GM19397 (cell line): Measurements from ENCODE around the gene WWOX.

Source experiments
- ATAC-seq: cut with Tn5 transposase; IDR thresholded peaks from one replicate; pipeline ENCODE4 v1.9.1; 2021; ENCODE audit warnings: mild to moderate bottlenecking, moderate library complexity; ENCODE audit not compliant: unreplicated experiment

Gene WWOX

GRCh38 chr16:78455861-78456260 lies 356.4 kb downstream of the WWOX start:
- no peak for ATAC-seq

DNA sequence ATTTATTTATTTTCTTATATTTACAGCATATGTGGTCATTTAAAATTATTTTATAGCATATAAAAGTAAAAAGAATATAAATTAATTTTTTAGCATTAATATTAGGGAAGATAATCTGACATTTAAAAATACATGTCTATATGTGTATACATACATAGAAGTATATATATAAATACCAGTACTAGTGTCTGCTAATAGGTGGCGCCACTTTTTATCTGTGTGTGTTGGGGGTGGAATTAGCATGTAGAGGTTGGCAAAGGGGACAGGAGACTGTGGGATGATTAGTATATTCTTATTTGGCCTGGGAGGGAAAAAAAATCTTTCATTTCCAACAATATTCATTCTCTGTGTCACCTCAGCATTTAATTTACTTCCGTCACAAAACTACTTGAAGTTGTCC lies 359.1 kb downstream of the WWOX start:
- no peak for ATAC-seq

- ATAC-seq: no peak
Observed at GRCh38 chr16:78460428-78460827, 361.0 kb downstream of the WWOX start.

DNA sequence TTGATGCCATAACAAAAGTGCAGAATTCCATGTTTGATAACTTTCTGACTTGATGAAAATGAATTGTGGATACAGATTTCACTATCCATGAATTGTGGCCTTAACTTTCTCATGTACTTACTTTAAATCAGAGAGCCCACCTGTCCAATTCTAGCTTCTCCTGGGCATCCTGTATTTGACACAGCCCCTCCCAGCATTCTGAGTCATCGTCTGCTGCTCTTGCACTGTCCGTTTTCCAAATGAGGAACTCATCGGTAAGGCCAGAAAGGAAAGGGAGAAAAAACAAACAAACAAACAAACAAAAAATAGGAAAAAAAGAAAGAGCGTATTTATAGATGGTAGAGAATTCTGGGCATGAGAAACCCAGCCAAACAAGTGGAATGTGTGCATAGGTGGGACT lies 361.6 kb downstream of the WWOX start:
- no peak for ATAC-seq

DNA sequence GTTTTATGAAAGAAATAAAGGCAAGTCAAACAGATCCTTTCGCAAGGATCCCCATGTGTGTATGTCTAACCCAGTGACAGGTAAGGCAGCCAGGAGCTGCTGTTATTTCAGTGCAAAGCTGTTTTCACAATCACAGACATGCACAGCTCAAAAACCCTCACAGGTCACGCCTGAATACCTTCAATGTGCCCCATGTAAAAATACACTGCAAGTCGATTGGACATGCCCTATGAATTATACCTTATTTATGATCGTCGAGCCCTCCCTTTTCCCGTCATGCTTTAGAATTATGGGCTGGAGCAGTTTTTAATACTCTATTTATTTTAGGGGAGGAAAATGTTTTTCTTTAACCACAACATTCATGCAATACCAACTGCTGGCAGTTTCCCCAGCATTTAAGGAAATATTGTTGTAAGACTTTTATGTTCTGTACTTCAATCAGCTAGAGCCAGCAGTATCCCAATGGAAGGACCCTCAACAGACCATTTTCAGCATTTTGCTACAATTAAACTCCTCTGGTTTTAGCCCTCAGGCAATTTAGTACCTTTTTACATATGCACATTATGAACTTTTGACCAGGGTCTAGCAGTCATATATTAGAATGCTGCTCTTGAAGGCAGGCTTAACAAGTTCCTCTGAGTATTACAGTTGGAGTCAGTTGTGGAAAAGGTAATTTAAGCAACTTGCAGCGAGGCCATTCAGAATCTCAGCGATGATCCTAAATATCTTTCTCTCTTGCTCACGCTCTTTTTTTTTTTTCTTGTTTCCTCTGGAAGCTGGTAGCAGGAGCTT lies 362.2 kb downstream of the WWOX start:
- ATAC-seq: no peak

DNA sequence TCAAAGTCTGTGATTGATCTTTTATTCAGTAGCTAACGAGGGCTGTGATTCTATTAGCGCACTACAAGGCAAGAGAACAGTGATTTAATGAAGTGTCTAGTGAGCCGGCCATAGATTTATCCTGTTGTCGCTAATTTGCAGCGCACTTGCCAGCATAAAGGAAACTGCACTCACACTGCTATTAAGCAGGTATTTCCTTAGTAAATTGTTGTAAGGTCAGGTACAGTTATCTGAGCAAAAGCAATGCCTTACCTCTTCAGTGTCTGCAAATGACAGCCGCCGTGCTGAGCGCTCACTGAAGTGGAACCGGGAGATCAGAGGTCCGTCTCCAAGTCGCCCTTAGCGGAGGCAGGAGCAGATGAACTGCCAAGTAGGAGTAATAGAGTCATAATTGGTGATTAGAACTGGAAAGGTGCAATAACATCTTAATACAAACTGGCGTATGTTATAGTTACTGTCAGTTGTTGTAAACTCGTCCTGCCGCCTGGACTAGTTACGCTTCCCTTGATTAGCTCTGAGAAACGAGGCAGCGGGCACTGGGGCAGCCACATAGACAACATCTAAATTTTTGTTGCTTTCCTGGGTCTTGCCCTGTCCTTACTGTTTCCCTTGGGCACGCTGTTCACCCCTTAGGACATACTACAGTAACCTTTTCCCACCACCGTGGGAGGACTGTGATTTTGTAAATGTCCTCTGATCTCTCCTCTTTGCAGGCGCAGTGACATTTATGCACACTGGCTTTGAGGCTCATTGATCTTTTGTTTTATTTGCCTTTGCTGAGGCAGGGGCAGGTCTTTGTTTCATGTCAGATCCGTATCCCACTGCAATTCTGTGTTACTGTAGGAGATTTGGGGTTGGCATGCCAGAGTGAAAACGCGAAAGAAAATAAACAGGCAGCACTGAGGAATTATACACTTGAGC lies 363.1 kb downstream of the WWOX start:
- ATAC-seq: no peak

GRCh38 chr16:78463591-78463990 lies 364.1 kb downstream of the WWOX start:
- ATAC-seq: no peak

GRCh38 chr16:78464833-78465232 lies 365.4 kb downstream of the WWOX start:
- ATAC-seq: no peak

GRCh38 chr16:78465730-78466129 lies 366.3 kb downstream of the WWOX start:
- ATAC-seq: no peak

DNA sequence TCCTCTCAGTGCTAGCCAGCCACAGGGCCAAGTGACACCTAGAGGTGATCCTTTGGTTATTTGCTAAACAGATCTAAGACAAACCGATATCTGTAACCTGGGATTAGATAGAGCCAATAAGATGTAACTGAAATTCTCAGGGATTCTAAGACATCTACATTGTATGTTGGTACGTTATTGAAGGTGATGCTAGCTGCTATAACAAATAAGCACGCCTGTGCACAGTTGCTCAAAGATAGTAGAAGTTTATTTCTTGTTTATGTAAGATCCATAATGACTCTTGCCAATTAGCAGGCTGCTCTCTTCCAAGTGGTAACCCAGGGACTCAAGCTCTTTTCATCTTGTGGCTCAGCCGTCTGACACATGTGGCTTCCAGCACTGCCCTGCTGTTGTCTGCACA lies 370.3 kb downstream of the WWOX start:
- no peak for ATAC-seq

- ATAC-seq: no peak
Observed at GRCh38 chr16:78473031-78473699, 373.7 kb downstream of the WWOX start.

GRCh38 chr16:78474762-78475161 lies 375.3 kb downstream of the WWOX start:
- peak; percentile 63 for ATAC-seq

GRCh38 chr16:78476615-78477014 lies 377.2 kb downstream of the WWOX start:
- ATAC-seq: no peak

DNA sequence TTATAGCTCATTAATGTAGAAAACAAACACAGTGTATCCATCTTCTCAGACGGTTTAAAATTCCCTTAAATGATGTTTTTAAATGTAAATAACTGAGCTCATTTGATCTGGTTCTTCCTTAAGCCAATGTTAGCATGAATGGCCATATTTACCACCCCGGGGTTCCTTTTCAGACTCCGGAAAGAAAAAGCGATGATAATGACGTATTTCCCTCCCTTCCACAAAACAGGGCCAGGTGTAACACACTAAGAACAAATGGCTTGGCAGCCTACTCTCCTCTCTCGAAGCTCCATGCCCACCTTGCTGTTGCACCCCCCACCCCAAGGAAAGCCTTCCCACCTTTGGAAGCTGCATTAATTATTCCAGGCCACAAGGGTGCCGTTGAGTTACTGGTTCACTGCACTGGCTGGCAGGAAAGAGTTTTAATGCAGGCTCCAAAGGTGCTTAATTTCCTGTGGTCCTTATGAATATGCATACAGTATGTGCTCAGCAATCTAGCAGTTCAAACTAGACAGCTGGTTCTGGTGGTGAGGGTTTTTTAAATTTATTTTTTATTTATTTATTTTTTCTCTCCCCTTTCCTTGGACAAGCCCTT lies 378.9 kb downstream of the WWOX start:
- ATAC-seq: no peak

GRCh38 chr16:78479723-78480122 lies 380.3 kb downstream of the WWOX start:
- no peak for ATAC-seq

DNA sequence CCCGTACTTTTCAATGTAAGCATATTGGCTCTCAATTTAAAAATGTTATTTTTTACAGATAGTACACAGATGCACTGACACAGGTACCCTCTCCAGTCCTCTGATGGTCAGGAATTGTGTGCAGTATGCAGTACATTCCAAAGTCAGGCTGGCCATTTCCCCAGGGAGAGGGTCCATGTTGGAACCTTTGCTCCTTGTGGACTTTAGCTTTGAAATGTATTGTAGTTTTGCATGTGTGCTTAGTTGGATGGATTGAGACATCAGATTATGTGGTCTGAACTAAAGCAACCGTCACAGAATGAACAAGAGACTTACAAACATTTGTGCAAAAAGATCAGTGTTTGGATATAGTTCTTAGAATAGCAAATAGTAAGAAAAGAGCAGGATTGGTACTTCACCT lies 381.1 kb downstream of the WWOX start:
- no peak for ATAC-seq

DNA sequence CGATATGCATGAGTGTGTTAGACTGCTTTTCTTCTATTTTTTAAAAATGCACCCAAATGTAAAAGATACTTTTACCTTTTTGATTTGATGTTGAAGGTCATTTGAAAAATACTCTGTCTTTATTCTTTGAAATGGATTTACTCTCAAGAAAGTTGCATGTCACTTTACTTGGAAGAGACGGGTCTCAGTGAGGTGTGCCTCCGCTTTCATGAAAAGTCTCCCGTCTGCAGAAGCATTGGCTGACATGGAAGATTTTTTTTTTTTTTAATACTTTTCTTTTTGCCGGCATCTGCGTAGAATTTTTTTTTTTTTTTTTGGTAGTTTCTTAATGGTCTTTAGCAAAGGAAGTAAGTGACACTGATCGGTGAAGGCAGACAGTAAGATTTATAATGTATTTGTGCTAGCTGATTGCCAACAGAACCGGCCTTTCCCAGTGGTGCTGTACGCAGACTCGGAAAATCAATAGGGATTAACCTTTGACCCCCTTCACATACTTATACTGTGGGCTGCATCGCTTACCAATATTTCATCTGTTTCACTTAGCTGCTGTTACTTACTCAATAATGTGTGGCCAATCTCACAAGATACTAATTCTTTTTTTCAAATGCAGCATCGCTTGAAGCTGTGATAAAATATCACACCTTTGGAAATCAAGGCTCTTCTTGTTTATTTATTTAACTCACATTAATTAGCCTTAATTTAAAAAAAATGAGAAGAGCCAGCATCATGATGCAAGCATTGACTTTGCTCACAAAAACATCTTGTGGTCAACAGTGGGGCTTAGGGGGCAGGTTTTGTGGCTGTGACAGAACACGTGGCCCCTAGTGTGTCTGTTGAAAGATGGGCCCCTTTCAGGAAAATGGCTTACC lies 383.9 kb downstream of the WWOX start:
- ATAC-seq: no peak

DNA sequence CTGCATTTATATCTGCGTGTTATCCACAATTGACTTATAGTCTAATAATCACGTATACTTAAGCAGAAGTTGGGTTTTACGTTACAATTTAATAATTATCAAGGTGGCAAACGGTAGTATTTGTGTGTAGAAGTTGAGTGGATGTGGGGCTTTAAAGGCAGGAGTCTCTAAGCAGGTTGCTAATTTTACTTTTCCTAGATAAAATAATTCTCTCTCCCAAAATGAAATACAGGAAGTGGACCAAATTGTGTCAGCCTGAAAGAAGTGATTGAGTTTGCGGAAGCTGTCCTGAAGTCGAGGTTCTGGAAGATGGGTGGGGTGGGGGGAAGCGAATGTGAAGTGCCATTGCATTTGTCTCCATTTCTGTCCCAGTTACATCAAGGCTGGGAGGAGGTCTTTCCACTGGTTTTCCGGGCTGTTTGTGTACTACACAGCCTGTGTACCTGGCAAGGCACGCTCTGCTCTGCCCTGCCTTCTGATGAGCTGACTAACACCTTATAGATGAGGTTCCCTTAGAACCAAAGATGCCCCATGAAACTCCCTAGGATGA lies 385.1 kb downstream of the WWOX start:
- ATAC-seq: no peak

DNA sequence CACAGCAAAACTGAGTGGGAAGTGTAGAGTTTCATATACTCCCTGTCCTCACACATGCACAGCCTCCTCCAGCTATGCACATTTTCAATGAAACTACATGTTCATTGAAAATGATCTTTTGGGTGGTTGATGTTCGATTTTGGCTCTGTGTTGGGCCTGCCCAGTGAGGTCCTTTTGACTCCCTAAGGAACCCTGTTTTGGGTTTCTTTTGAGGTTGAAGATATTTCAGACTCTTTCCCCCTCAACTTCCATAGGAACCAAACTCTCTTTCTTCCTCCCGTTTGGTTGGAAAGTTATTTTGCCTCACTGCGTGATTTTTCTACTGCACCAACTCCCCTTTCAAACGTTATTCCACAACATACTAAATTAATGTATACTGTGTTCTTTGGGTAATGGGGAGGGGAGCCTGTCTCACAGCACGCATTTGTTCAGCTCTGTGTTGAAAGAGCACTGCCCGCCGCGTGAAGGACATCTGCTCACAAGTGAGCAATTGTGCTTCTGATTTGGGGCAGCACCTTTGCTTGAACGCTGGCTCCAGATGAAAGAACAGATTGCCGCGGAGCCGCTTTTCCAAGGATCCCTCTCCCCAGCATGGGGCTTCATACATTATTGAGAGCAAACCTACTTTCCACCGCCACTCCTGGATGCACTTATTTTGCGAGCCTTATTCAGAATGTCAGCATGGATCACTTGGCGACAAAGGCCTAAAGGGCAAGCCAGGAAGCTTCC lies 385.9 kb downstream of the WWOX start:
- ATAC-seq: no peak
